ENCODE data around the gene KAZN.

KAZN gene

GRCh38 chr1:14987829-14988603, 389.5 kb downstream of the KAZN start:
- DNase-seq (ENCODE audit: low read depth): no peak
- TF ChIP-seq CTCF (conservative IDR thresholded peaks at IDR 0.05; ENCODE audit: low read depth, low read length): no peak
- no peak overlapping the region for H3K4me3 ChIP-seq (ENCODE audit: low read length)

- H3K4me3 ChIP-seq (ENCODE audit: low read length): no peak overlapping the region
- no peak for TF ChIP-seq CTCF (conservative IDR thresholded peaks at IDR 0.05; ENCODE audit: low read depth, low read length)
- DNase-seq (ENCODE audit: low read depth): no peak
Observed at GRCh38 chr1:14988636-14989035, 390.2 kb downstream of the KAZN start.

GRCh38 chr1:14989931-14990728, 391.6 kb downstream of the KAZN start:
- no peak for DNase-seq (ENCODE audit: low read depth)
- no peak overlapping the region for H3K4me3 ChIP-seq (ENCODE audit: low read length)
- TF ChIP-seq CTCF (conservative IDR thresholded peaks at IDR 0.05; ENCODE audit: low read depth, low read length): no peak

GRCh38 chr1:14993414-14993813, 394.9 kb downstream of the KAZN start:
- H3K4me3 ChIP-seq (ENCODE audit: low read length): no peak overlapping the region
- TF ChIP-seq CTCF (conservative IDR thresholded peaks at IDR 0.05; ENCODE audit: low read depth, low read length): no peak
- no peak for DNase-seq (ENCODE audit: low read depth)

- no peak for TF ChIP-seq CTCF (conservative IDR thresholded peaks at IDR 0.05; ENCODE audit: low read depth, low read length)
- no peak overlapping the region for H3K4me3 ChIP-seq (ENCODE audit: low read length)
- no peak for DNase-seq (ENCODE audit: low read depth)
Observed at GRCh38 chr1:14994148-14994547, 395.7 kb downstream of the KAZN start.

- TF ChIP-seq CTCF (conservative IDR thresholded peaks at IDR 0.05; ENCODE audit: low read depth, low read length): no peak
- no peak for DNase-seq (ENCODE audit: low read depth)
- H3K4me3 ChIP-seq (ENCODE audit: low read length): no peak overlapping the region
Observed at GRCh38 chr1:14994841-14995437, 396.5 kb downstream of the KAZN start.
